MG63 (cell line): ENCODE data around the gene EIF4A2. TPM values are rescaled to one million over a fixed set of nuclear protein-coding genes. Genes with fewer than 3 reads are reported as not detected.
"Not testable (repeated sequence)": the region's sequence is repeated elsewhere in the genome, so short reads cannot be mapped to it uniquely, and the experiment has no call there.

Experiments used
- DNase-seq: peaks from one replicate; pipeline ENCODE4 v3.0.0-alpha.2; 2020
- H3K27me3 ChIP-seq: fragments of 250-450 bp; sonication (Bioruptor Pico); 2 replicates; pipeline ENCODE4 v1.5.1; 2020; ENCODE audit warnings: mild to moderate bottlenecking, moderate library complexity
- H3K36me3 ChIP-seq: fragments of 250-450 bp; sonication (Bioruptor Pico); 2 replicates; pipeline ENCODE4 v1.5.1; 2020; ENCODE audit warnings: mild to moderate bottlenecking, moderate library complexity
- H3K4me3 ChIP-seq: fragments of 250-450 bp; sonication (Bioruptor Pico); 2 replicates; pipeline ENCODE4 v1.5.1; 2020; ENCODE audit warnings: mild to moderate bottlenecking, moderate library complexity
- H3K9me3 ChIP-seq: fragments of 250-450 bp; sonication (Bioruptor Pico); 2 replicates; pipeline ENCODE4 v1.5.1; 2020; ENCODE audit warnings: mild to moderate bottlenecking, moderate library complexity
- total RNA-seq: library from RNA; depleted of rRNA; stranded (reverse); fragments of >200 nt; shearing (Covaris generic); gene quantifications from 2 replicates; pipeline ENCODE4 v1.2.3, GENCODE V29; 2014; ENCODE audit warnings: low replicate concordance

Gene EIF4A2
- total RNA-seq, 1 experiment from 2014 or later: 340 TPM

DNA sequence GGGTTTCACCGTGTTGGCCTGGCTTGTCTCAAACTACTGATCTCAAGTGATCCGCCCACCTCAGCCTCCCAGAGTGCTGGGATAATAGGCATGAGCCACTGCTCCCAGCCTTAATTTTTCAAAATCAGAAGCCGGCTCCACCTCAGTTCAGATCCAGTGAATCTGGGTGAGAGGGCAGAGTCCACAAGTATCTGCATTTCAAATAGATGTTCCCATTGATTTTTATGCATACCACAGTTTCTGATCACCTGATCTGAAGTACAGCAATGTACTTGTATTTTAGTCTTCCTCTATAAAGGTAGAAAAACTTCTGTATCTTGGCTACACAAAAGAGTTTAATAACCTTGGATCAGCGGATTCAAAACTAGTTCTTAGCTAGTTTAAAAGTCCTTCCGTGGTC, 4.2 kb upstream of the EIF4A2 start:
- Histone ChIP-seq H3K27me3 (no peaks in the 10 kb centered on the region), H3K36me3 (peaks cover 8% of the 10 kb centered on the region), H3K4me3 (no peak overlapping the region), H3K9me3 (no peaks in the 10 kb centered on the region)
- no peak for DNase-seq

DNA sequence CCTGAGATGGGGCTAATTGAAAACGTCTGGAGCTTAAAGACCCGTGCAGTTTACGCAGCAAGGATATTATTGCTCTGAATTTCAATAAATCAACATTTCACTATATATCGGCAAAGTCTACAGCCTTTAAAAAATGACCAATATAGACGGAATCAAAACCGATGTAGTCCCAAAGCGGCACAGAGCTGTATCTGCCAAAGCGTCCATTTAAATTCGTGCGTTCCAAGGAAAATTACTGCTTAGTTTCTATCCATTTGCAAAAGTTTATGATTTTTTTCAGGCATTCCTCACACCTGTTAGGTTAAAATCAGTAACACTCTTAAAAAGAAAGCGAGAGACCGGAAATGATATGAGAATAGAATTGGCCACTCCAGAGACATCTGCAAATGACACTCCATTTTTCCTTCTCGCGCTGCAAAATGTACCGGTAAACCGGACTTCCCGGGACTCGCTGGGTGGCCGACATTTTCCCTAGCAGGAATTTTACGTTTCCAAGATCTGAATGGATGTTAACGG, 777 bp upstream of the EIF4A2 start:
- DNase-seq: no peak
- peak overlapping the region; percentile 97 for H3K4me3 ChIP-seq

GRCh38 chr3:186783731-186784515, 546 bp downstream of the EIF4A2 start:
- Histone ChIP-seq H3K36me3 (peaks cover 55% of the 10 kb centered on the region), H3K4me3 (peak overlapping the region; percentile 97), H3K27me3 (no peaks in the 10 kb centered on the region), H3K9me3 (no peaks in the 10 kb centered on the region)
- peak; percentile 87 for DNase-seq

More for the DNA sequence above, 777 bp upstream of the EIF4A2 start:
- Histone ChIP-seq H3K27me3 (no peaks in the 10 kb centered on the region), H3K36me3 (peaks cover 42% of the 10 kb centered on the region), H3K9me3 (no peaks in the 10 kb centered on the region)

DNA sequence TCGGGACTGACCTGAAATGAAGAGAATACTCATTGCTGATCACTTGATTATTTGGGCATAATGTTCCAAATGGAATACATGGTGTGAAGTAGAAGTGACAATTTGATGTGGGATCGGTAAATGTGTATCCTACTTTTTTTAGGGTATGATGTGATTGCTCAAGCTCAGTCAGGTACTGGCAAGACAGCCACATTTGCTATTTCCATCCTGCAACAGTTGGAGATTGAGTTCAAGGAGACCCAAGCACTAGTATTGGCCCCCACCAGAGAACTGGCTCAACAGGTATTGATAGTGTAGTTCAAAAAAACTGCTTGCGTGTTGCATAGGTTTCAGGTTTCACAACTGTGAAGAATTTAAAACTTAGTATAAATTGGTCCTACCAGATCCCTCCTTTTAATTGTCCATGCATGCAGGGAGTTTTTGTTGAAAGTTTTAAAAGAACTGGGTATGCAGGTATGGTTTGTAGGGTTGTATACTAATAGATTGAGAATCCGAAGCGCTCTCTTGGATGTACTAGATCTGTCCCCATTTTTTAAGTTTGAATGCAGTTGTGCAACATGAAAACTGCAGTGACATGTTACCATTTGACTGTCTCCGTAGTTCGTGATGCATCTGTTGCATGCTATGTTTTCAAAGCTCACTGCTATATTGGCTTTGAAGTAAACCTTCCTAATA, 1.6 kb downstream of the EIF4A2 start:
- Histone ChIP-seq H3K27me3 (no peaks in the 10 kb centered on the region), H3K4me3 (peak overlapping the region; percentile 97), H3K36me3 (peaks cover 65% of the 10 kb centered on the region), H3K9me3 (no peaks in the 10 kb centered on the region)
- no peak for DNase-seq

DNA sequence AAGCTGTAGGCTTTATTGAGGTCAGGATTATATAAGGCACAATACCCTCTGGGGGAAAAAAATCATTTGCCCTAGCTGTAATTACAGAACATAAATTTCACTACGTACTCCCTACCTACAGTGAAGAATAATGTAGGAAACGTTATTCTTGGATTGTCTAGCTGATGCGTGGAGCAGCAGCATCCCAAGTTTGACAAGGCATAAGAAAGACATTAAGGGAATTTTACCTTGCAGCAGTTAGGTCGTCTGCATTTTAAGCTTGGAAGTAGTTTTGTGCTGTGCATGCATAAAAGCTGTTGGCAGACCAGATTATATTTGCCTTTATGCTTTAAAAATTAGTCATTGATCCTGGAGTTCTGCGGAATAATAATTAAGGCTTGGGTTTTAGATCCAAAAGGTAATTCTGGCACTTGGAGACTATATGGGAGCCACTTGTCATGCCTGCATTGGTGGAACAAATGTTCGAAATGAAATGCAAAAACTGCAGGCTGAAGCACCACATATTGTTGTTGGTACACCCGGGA, 2.2 kb downstream of the EIF4A2 start:
- H3K4me3 ChIP-seq: peak overlapping the region; percentile 97
- no peaks in the 10 kb centered on the region for H3K27me3 ChIP-seq
- no peak for DNase-seq
- H3K9me3 ChIP-seq: no peaks in the 10 kb centered on the region
- peaks cover 70% of the 10 kb centered on the region for H3K36me3 ChIP-seq

- no peak for DNase-seq
- peak overlapping the region; percentile 97 for H3K4me3 ChIP-seq
- no peaks in the 10 kb centered on the region for H3K9me3 ChIP-seq
- peaks cover 79% of the 10 kb centered on the region for H3K36me3 ChIP-seq
- no peaks in the 10 kb centered on the region for H3K27me3 ChIP-seq
Observed at GRCh38 chr3:186786922-186787321, 3.5 kb downstream of the EIF4A2 start.

- H3K4me3 ChIP-seq: peak overlapping the region; percentile 97
- DNase-seq: no peak
- no peaks in the 10 kb centered on the region for H3K27me3 ChIP-seq
- H3K9me3 ChIP-seq: no peaks in the 10 kb centered on the region
- peaks cover 88% of the 10 kb centered on the region for H3K36me3 ChIP-seq
Observed at GRCh38 chr3:186787642-186788481, 4.5 kb downstream of the EIF4A2 start.

- no peaks in the 10 kb centered on the region for H3K9me3 ChIP-seq
- no peak for DNase-seq
- no peaks in the 10 kb centered on the region for H3K27me3 ChIP-seq
- peaks cover 91% of the 10 kb centered on the region for H3K36me3 ChIP-seq
- peak overlapping the region; percentile 97 for H3K4me3 ChIP-seq
Observed at GRCh38 chr3:186788482-186789370, 5.3 kb downstream of the EIF4A2 start.

DNA sequence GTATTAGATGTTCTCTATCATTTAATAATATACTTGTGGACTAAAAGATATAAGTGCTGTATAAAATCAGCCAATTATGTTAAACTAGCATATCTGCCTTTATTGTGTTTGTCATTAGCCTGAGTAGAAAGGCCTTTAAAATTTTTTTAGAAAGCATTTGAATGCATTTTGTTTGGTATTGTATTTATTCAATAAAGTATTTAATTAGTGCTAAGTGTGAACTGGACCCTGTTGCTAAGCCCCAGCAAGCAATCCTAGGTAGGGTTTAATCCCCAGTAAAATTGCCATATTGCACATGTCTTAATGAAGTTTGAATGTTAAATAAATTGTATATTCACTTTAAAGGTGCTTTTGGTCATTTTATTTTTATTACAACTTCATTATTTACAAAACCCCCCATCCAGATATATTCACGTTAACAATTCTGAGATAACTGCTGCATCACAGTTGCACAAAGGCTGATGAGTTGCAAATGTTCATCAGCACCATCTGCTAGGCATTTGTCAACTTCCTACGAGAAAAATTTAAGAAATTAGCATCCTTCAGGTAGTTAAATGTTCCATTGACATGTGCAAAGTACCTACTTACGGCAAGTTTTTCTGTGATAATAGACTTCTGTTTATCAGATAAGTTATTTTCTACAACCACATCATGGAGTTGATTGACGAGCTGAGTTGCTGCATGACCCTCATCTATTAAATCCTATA, 6.3 kb downstream of the EIF4A2 start:
- H3K27me3 ChIP-seq: no peaks in the 10 kb centered on the region
- no peaks in the 10 kb centered on the region for H3K9me3 ChIP-seq
- no peak overlapping the region for H3K4me3 ChIP-seq
- peaks cover 91% of the 10 kb centered on the region for H3K36me3 ChIP-seq
- no peak for DNase-seq

GRCh38 chr3:186790261-186790981, 7.0 kb downstream of the EIF4A2 start:
- H3K36me3 ChIP-seq: peaks cover 91% of the 10 kb centered on the region
- H3K9me3 ChIP-seq: no peaks in the 10 kb centered on the region
- no peaks in the 10 kb centered on the region for H3K27me3 ChIP-seq
- H3K4me3 ChIP-seq: no peak overlapping the region
- peak; percentile 28 for DNase-seq

DNA sequence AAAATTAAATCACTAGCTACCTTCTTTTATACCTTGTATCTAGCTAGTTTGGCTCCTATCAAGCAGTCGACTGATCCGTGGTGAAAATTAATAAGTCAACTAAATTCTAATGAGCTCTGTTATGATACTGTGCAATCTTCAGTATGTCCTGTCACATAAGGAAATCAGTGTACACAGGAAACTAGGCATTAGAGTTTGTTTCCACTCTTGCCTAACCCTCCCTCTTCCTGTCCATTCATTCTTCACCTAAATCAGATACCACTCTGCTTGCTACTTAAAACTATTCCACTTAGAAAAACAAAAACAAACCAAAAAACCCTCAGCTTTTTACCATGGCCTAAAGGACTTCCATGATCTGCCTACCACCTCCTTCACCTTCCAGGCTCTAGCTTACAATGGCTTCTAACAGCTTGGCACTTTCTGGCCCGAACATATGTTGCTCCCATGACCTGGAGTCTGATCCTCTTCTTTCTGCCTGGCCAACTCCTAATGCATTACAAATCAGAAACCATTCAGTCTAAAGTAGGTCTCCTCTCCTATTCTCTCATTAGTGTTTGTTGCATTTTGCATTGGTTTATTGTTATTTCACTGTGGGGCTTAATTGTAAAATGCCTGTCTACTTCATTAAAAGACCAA, 15.0 kb downstream of the EIF4A2 start:
- no peak for DNase-seq
- Histone ChIP-seq H3K9me3 (no peaks in the 10 kb centered on the region), H3K36me3 (peaks cover 81% of the 10 kb centered on the region), H3K27me3 (no peaks in the 10 kb centered on the region), H3K4me3 (no peak overlapping the region)

GRCh38 chr3:186800285-186800684, 16.9 kb downstream of the EIF4A2 start:
- Histone ChIP-seq H3K4me3 (no peak overlapping the region), H3K27me3 (no peaks in the 10 kb centered on the region), H3K36me3 (peaks cover 84% of the 10 kb centered on the region), H3K9me3 (no peaks in the 10 kb centered on the region)
- DNase-seq: no peak

DNA sequence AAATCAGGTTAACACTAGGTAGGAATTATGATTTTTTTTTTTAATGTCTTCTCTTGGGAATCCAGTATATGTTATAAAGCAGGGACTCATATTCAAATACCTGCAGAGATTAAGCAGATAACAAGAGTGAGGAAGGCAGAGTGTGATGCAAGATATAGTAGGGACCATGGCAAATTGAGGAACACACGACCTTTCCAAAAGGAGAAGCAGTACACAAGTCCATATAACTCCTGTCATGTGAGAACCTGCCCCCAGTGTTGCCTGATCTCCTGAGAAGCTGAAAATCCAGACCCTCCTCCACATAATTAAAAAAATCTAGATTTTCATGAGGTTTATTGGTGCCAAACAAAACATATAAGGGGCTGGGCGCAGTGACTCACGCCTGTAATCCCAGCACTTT, 19.3 kb downstream of the EIF4A2 start:
- H3K9me3 ChIP-seq: no peaks in the 10 kb centered on the region
- H3K4me3 ChIP-seq: no peak overlapping the region
- no peak for DNase-seq
- no peaks in the 10 kb centered on the region for H3K27me3 ChIP-seq
- H3K36me3 ChIP-seq: peaks cover 63% of the 10 kb centered on the region

DNA sequence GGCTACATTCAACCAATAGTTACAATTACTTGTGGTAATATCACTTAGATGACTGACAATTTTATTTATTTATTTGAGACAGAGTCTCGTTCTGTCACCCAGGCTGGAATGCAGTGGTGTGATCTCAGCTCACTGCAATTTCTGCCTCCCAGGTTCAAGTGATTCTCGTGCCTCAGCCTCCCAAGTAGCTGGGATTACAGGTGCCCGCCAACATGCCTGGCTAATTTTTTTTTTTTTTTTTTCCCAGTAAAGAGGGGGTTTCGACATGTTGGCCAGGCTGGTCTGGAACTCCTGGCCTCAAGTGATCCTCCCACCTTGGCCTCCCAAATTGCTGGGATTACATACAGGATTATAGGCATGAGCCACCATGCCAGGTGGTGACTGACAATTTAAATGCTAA, 20.1 kb downstream of the EIF4A2 start:
- not testable (repeated sequence) for H3K4me3 ChIP-seq, H3K9me3 ChIP-seq, H3K27me3 ChIP-seq, DNase-seq
- peaks cover 57% of the 10 kb centered on the region for H3K36me3 ChIP-seq
